HepG2 (cell line): ENCODE measurements around the gene RAB17.

ENCODE experiments used
- PHF5A ChIP-seq: IDR thresholded peaks from one replicate; pipeline ENCODE4 v1.6.1; 2018; ENCODE audit warnings: low read depth, missing genetic modification reagents; ENCODE audit not compliant: unreplicated experiment
- TF ChIP-seq, protein P1 (sequence below): sonication (generic); formaldehyde crosslinking; IDR thresholded peaks from 2 replicates; pipeline ENCODE4 v1.4.0; 2020; ENCODE audit warnings: missing genetic modification reagents
- TF ChIP-seq, protein P2 (sequence below): IDR thresholded peaks from 2 replicates; pipeline ENCODE4 v1.6.1; 2012; ENCODE audit warnings: low read depth, low read length, improper control_type of control experiment
- TF ChIP-seq, protein P3 (sequence below): sonication (generic); formaldehyde crosslinking; IDR thresholded peaks from 2 replicates; pipeline ENCODE4 v1.4.0; 2020; ENCODE audit warnings: mild to moderate bottlenecking, missing genetic modification reagents

DNA sequence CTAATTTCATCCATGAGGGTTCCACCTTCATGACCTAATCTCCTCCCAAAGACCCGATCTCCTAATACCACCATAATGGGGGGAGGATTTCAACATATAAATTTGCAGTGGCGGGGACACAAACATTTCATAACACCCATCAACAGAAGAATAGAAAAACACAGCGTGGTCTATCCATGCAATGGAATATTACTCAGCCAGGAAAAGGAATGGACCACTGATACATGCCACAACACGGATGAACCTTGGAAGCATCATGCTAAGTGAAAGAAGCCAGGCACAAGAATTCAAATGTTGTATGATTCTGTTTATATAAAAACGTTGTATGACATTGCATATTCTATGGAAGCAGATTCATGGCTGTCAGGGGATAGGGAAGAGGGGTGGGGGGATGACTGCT lies 21.5 kb downstream of the RAB17 start:
- TF ChIP-seq PHF5A (CRISPR knock-in tag) = no peak
- TF ChIP-seq, protein P1, sequence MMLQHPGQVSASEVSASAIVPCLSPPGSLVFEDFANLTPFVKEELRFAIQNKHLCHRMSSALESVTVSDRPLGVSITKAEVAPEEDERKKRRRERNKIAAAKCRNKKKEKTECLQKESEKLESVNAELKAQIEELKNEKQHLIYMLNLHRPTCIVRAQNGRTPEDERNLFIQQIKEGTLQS (CRISPR knock-in tag) = no peak
- TF ChIP-seq, protein P2, sequence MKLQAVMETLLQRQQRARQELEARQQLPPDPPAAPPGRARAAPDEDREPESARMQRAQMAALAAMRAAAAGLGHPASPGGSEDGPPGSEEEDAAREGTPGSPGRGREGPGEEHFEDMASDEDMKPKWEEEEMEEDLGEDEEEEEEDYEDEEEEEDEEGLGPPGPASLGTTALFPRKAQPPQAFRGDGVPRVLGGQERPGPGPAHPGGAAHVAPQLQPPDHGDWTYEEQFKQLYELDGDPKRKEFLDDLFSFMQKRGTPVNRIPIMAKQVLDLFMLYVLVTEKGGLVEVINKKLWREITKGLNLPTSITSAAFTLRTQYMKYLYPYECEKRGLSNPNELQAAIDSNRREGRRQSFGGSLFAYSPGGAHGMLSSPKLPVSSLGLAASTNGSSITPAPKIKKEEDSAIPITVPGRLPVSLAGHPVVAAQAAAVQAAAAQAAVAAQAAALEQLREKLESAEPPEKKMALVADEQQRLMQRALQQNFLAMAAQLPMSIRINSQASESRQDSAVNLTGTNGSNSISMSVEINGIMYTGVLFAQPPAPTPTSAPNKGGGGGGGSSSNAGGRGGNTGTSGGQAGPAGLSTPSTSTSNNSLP = no peak
- TF ChIP-seq, protein P3, sequence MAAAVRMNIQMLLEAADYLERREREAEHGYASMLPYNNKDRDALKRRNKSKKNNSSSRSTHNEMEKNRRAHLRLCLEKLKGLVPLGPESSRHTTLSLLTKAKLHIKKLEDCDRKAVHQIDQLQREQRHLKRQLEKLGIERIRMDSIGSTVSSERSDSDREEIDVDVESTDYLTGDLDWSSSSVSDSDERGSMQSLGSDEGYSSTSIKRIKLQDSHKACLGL = no peak
